HCT116 (cell line): ENCODE measurements around the gene CDHR3. TPM values are rescaled to one million over a fixed set of nuclear protein-coding genes. Genes with fewer than 3 reads are reported as not detected.

Experiments
- ATAC-seq: fragments of 200-7000 bp; cut with Tn5 transposase; 2 replicates; pipeline ENCODE4 v1.9.1; 2020; ENCODE audit warnings: mild to moderate bottlenecking, moderate library complexity
- BruUV-seq: library from RNA; stranded (reverse); fragments of 400-500 nt; replicated peaks from 2 replicates; lab custom pipeline; 2021; lab: Mats Ljungman, UMichigan
- CTCF ChIA-PET: fragments of 300-600 bp; sonication (Branson Sonifier 250); formaldehyde crosslinking; loops from one replicate; lab custom pipeline; 2021; ENCODE audit warnings: antibody characterized with exemption; lab: Charles Lee
- POLR2A ChIA-PET: fragments of 300-600, 350-600 bp; sonication (Branson Sonifier 250); formaldehyde crosslinking; loops from one replicate; lab custom pipeline; 2021; ENCODE audit warnings: antibody characterized with exemption; lab: Charles Lee
- RAD21 ChIA-PET, 2 experiments: fragments of 300-600 bp; sonication (Branson Sonifier 250); formaldehyde crosslinking; loops; one replicate each; lab custom pipeline; 2023; ENCODE audit warnings: low total read pairs in 2 of 2; ENCODE audit not compliant: uncharacterized antibody in 2 of 2, unreplicated experiment in 2 of 2, low non-redundant PET in 1 of 2; lab: Charles Lee
- DNase-seq: peaks from one replicate; pipeline ENCODE4 v3.0.0-alpha.2; 2010; ENCODE audit warnings: low read depth, low spot score
- H2AFZ ChIP-seq: fragments of 200-600 bp; shearing (Covaris generic), sonication (generic); 2 replicates; pipeline ENCODE4 v1.6.1; 2017; ENCODE audit warnings: low read depth, mixed run types, mixed read lengths, antibody characterized with exemption, low read length; ENCODE audit not compliant: poor library complexity, severe bottlenecking
- H3K27ac ChIP-seq: 2 replicates; pipeline ENCODE4 v1.5.1; 2012; ENCODE audit warnings: low read depth, low read length
- H3K27me3 ChIP-seq: fragments of 200-600 bp; sonication (generic); 2 replicates; pipeline ENCODE4 v1.6.1; 2016; ENCODE audit warnings: mixed run types, low read length, mixed read lengths; ENCODE audit not compliant: insufficient read depth
- H3K36me3 ChIP-seq, 2 experiments: fragments of 200-500 bp in 1 of 2; fragments of 200-600 bp in 1 of 2; sonication (Bioruptor generic) in 1 of 2; sonication (generic) in 1 of 2; 2 replicates each; pipeline versions ENCODE4 v1.5.1 to v1.6.1; 2014 to 2016; ENCODE audit warnings: low read length in 2 of 2, inconsistent platforms in 1 of 2, mixed read lengths in 1 of 2, mixed run types in 1 of 2; ENCODE audit not compliant: insufficient read depth in 2 of 2, control insufficient read depth in 1 of 2
- H3K4me1 ChIP-seq, 2 experiments: fragments of 200-600 bp in 1 of 2; sonication (generic) in 1 of 2; 2 replicates each; pipeline versions ENCODE4 v1.5.1 to v1.6.1; 2012 to 2017; ENCODE audit warnings: low read length in 2 of 2, inconsistent platforms in 1 of 2, mild to moderate bottlenecking in 1 of 2, mixed read lengths in 1 of 2, mixed run types in 1 of 2, moderate library complexity in 1 of 2; ENCODE audit not compliant: insufficient read depth in 2 of 2, control insufficient read depth in 1 of 2
- H3K4me2 ChIP-seq: fragments of 200-600 bp; sonication (generic); 2 replicates; pipeline ENCODE4 v1.6.1; 2017; ENCODE audit warnings: mixed run types, low read length, mixed read lengths
- H3K4me3 ChIP-seq, 2 experiments: fragments of 200-600 bp in 1 of 2; sonication (generic) in 1 of 2; replicated peaks in 1 of 2; 2 replicates each; pipeline ENCODE4 v1.5.1; 2011 to 2016; ENCODE audit warnings: low read length in 2 of 2, control low read depth in 1 of 2, low read depth in 1 of 2, mild to moderate bottlenecking in 1 of 2, mixed read lengths in 1 of 2, mixed run types in 1 of 2
- H3K79me2 ChIP-seq: fragments of 200-600 bp; sonication (generic); 2 replicates; pipeline ENCODE4 v1.6.1; 2017; ENCODE audit warnings: mild to moderate bottlenecking, mixed run types, low read length, moderate library complexity, mixed read lengths; ENCODE audit not compliant: insufficient read depth
- H3K9ac ChIP-seq: fragments of 200-600 bp; sonication (generic); 2 replicates; pipeline ENCODE4 v1.6.1; 2016; ENCODE audit warnings: low read length, mixed read lengths
- H3K9me2 ChIP-seq: fragments of 200-600 bp; sonication (generic), shearing (Covaris generic); 2 replicates; pipeline ENCODE4 v1.6.1; 2017; ENCODE audit warnings: mixed run types, mild to moderate bottlenecking, moderate library complexity; ENCODE audit not compliant: insufficient read depth
- H3K9me3 ChIP-seq, 2 experiments: fragments of 200-500 bp in 1 of 2; fragments of 200-600 bp in 1 of 2; sonication (Bioruptor generic) in 1 of 2; sonication (generic) in 1 of 2; 2 replicates each; pipeline ENCODE4 v1.6.1; 2014 to 2017; ENCODE audit warnings: low read length in 2 of 2, mixed read lengths in 2 of 2, inconsistent platforms in 1 of 2, low read depth in 1 of 2, mild to moderate bottlenecking in 1 of 2, mixed run types in 1 of 2, moderate library complexity in 1 of 2; ENCODE audit not compliant: control insufficient read depth in 1 of 2, insufficient read depth in 1 of 2
- H4K20me1 ChIP-seq: fragments of 200-600 bp; sonication (generic), shearing (Covaris generic); 2 replicates; pipeline ENCODE4 v1.6.1; 2017; ENCODE audit warnings: mixed run types, mild to moderate bottlenecking, moderate library complexity; ENCODE audit not compliant: insufficient read depth
- EZH2 ChIP-seq: fragments of 200-600 bp; sonication (generic); IDR thresholded peaks from 2 replicates; pipeline ENCODE4 v1.6.1; 2017; ENCODE audit warnings: antibody characterized with exemption, mixed run types
- JUND ChIP-seq: IDR thresholded peaks from 2 replicates; pipeline ENCODE4 v1.6.1; 2012
- POLR2A ChIP-seq: IDR thresholded peaks from 2 replicates; pipeline ENCODE4 v1.7.0; 2011; ENCODE audit warnings: borderline replicate concordance; ENCODE audit not compliant: insufficient read depth, insufficient read length; ENCODE audit errors: extremely low read depth
- REST ChIP-seq: IDR thresholded peaks from 2 replicates; pipeline ENCODE4 v1.6.1; 2012; ENCODE audit warnings: low read depth
- SIN3A ChIP-seq: IDR thresholded peaks from 2 replicates; pipeline ENCODE4 v1.6.1; 2012; ENCODE audit warnings: low read depth
- SRF ChIP-seq: IDR thresholded peaks from 2 replicates; pipeline ENCODE4 v1.6.1; 2012; ENCODE audit warnings: low read depth
- TCF7L2 ChIP-seq: IDR thresholded peaks from 2 replicates; pipeline ENCODE4 v1.7.0; 2011; ENCODE audit warnings: borderline replicate concordance, inconsistent platforms; ENCODE audit not compliant: insufficient read depth, insufficient read length; ENCODE audit errors: extremely low read depth
- YY1 ChIP-seq: IDR thresholded peaks from 2 replicates; pipeline ENCODE4 v1.6.1; 2011; ENCODE audit warnings: low read length, low read depth, moderate library complexity, mild to moderate bottlenecking; ENCODE audit not compliant: insufficient replicate concordance; ENCODE audit errors: extremely low read depth
- ZFX ChIP-seq: fragments of 450-650 bp; IDR thresholded peaks from 2 replicates; pipeline ENCODE4 v1.6.1; 2017
- intact Hi-C: fragments of 100-400 bp; cut with micrococcal nuclease; formaldehyde crosslinking; loops from 2 replicates; pipeline ENCODE4 v1.10.0; 2022
- total RNA-seq: library from RNA; stranded (reverse); gene quantifications from one replicate; pipeline ENCODE4 v1.2.1, GENCODE V29; 2021; ENCODE audit not compliant: unreplicated experiment

The CDHR3 gene
- total RNA-seq, 1 experiment from 2014 or later: 5.5 TPM

DNA sequence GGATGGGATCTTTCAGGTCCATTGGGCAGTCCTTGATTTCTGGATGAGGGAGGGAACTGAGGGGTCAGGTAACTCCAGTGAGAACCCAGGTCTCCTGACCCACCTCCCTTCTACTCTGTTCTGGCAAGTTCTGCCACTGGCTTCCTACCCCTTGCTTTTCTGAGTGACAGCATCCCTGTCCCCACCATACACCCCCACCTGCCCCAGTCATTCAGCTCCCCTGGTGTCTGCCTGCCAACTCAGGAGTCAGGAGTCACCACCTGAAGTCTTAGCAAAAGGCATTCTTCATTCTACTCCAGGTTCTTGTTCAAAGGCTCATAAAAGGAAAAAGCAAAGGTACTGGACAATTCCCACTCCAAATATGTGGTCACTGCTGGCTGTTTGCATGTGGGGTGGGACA is 26.6 kb downstream of the CDHR3 start:
- TF ChIP-seq ZFX: no peak
- TF ChIP-seq SIN3A: no peak
- TF ChIP-seq POLR2A: no peak
- TF ChIP-seq JUND: no peak
- TF ChIP-seq EZH2: no peak
- TF ChIP-seq TCF7L2: no peak
- no peak for TF ChIP-seq YY1
- TF ChIP-seq SRF: no peak
- no peak for TF ChIP-seq REST
- H3K27me3 ChIP-seq: no peaks in the 10 kb centered on the region
- no peak overlapping the region for H3K9ac ChIP-seq

More for the DNA sequence above, 26.6 kb downstream of the CDHR3 start:
- Histone ChIP-seq H3K4me3 (no peak overlapping the region), H2AFZ (no peak overlapping the region), H3K4me2 (no peak overlapping the region), H3K36me3 (no peaks in the 10 kb centered on the region), H3K9me2 (no peaks in the 10 kb centered on the region), H3K27ac (no peak overlapping the region), H3K9me3 (no peaks in the 10 kb centered on the region), H3K79me2 (no peaks in the 10 kb centered on the region), H3K4me1 (no peaks in the 10 kb centered on the region), H4K20me1 (no peaks in the 10 kb centered on the region)
- no peak for DNase-seq
- no peak for ATAC-seq
- intact Hi-C loops: no loop called here
- BruUV-seq: no TSS peak
- ChIA-PET CTCF (no interaction called here), RAD21 (no interaction called here), POLR2A (no interaction called here)
